ENCODE results near the gene RAD51B. TPM values are rescaled to one million over a fixed set of nuclear protein-coding genes. Genes with fewer than 3 reads are reported as not detected.
"Not testable (repeated sequence)": the region's sequence is repeated elsewhere in the genome, so short reads cannot be mapped to it uniquely, and the experiment has no call there.

RAD51B gene
- total and polyA plus RNA-seq, 8 donors = 1.8 to 30.7 (median 15.3) TPM

DNA sequence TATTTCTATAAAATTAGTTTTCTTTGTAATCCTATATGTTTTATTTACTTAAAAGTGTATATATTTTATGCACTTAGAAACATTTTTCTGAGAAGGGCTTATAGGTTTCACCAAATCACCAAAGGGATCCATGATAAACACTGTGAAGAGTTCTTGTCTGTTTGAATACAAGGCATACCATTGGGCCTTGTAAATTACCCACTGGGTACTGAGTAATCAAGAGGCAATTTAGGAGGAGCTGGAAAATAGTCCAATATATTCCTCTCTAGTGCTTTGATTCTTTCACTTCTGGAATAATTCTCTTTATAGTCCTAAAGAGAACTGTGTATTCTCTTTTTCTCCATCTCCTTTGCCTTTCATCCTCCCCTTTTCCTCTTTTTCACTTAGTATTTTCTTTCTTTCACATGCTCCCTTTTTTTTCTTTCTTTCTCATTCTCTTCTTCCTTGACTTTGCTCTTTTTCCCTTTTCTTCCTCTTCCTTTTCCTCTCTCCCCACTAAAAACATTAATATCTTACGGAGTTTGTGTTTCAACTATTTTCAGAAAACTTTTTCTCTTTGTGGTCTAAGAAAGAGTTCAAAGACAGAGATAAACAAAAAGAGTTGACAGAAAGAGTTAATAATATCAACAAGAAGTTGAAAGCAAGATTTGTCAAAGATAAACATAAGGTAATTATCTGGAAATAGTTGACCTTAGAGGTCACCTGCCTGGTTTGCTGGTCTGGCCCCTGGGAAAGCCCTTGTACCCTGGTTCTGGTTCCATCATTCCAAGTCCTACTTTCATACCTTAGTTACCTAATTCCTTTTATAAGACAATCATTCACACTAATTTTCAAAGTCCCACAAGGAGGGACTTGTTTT lies 435.3 kb downstream of the RAD51B start:
- H3K27ac ChIP-seq = peak overlapping the region in 1 of 5 donors; percentile 44
- no peak for DNase-seq
- TF ChIP-seq EP300 (IDR thresholded peaks at IDR 0.05) (no peak), POLR2AphosphoS5 (IDR thresholded peaks at IDR 0.05) (no peak), POLR2A (IDR thresholded peaks at IDR 0.05) (no peak)
- TF ChIP-seq, protein P1, sequence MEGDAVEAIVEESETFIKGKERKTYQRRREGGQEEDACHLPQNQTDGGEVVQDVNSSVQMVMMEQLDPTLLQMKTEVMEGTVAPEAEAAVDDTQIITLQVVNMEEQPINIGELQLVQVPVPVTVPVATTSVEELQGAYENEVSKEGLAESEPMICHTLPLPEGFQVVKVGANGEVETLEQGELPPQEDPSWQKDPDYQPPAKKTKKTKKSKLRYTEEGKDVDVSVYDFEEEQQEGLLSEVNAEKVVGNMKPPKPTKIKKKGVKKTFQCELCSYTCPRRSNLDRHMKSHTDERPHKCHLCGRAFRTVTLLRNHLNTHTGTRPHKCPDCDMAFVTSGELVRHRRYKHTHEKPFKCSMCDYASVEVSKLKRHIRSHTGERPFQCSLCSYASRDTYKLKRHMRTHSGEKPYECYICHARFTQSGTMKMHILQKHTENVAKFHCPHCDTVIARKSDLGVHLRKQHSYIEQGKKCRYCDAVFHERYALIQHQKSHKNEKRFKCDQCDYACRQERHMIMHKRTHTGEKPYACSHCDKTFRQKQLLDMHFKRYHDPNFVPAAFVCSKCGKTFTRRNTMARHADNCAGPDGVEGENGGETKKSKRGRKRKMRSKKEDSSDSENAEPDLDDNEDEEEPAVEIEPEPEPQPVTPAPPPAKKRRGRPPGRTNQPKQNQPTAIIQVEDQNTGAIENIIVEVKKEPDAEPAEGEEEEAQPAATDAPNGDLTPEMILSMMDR (IDR thresholded peaks at IDR 0.05) = no peak
- 81 to 94% (median 90%) methylated on average over 1 of the region's 1 CpG for WGBS, 5 donors
- no peaks in the 10 kb centered on the region for H3K9me3 ChIP-seq
- no peaks in the 10 kb centered on the region for H3K36me3 ChIP-seq
- no peaks in the 10 kb centered on the region for H3K27me3 ChIP-seq
- H3K4me3 ChIP-seq = no peak overlapping the region
- intact Hi-C loops (cut with DNase I; ENCODE audit: low total_unique reads) = no loop called here
- H3K4me1 ChIP-seq = peaks cover 14 to 53% (median 31%) of the 10 kb centered on the region in 4 donors

- H3K27me3 ChIP-seq = no peaks in the 10 kb centered on the region
- 35 to 61% (median 40%) methylated on average over 1 of the region's 1 CpG for WGBS, 5 donors
- no peaks in the 10 kb centered on the region for H3K9me3 ChIP-seq
- peak overlapping the region in 3 of 5 donors; percentile 36 to 44 (median 36) for H3K27ac ChIP-seq
- intact Hi-C loops (cut with DNase I; ENCODE audit: low total_unique reads) = no loop called here
- H3K4me3 ChIP-seq = no peak overlapping the region
- TF ChIP-seq EP300 (IDR thresholded peaks at IDR 0.05) = no peak
- no peak for TF ChIP-seq POLR2A (IDR thresholded peaks at IDR 0.05)
- TF ChIP-seq, protein P1 (IDR thresholded peaks at IDR 0.05) = no peak
- no peak for TF ChIP-seq POLR2AphosphoS5 (IDR thresholded peaks at IDR 0.05)
- DNase-seq = no peak
- peaks cover 6 to 45% (median 25%) of the 10 kb centered on the region in 4 donors for H3K4me1 ChIP-seq
- no peaks in the 10 kb centered on the region for H3K36me3 ChIP-seq
Observed at GRCh38 chr14:68255693-68256178, 436.2 kb downstream of the RAD51B start.

DNA sequence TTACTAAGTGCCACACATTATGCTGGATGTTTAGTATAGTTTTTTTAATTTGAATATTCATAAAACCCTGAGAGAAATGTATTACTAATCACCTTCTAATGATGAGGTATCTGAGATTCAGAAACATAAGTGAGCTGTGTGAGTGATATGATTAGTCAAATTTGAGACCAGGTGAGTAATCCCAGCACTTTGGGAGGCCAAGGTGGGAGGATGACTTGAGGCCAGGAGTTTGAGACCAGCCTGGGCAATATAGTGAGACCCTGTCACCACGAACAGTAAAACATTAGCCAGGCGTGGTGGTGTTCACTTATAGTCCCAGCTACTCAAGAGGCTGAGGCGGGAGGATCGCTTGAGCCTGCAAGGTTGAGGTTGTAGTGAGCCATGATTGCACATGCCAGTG lies 438.4 kb downstream of the RAD51B start:
- H3K36me3 ChIP-seq = no peaks in the 10 kb centered on the region
- TF ChIP-seq, protein P1 (IDR thresholded peaks at IDR 0.05) = no peak
- TF ChIP-seq POLR2AphosphoS5 (IDR thresholded peaks at IDR 0.05) (no peak), EP300 (IDR thresholded peaks at IDR 0.05) (no peak), POLR2A (IDR thresholded peaks at IDR 0.05) (no peak)
- H3K9me3 ChIP-seq = no peaks in the 10 kb centered on the region
- H3K27ac ChIP-seq = no peak overlapping the region
- no peak for DNase-seq
- H3K27me3 ChIP-seq = no peaks in the 10 kb centered on the region
- no peak overlapping the region for H3K4me3 ChIP-seq
- intact Hi-C loops (cut with DNase I; ENCODE audit: low total_unique reads) = no loop called here
- 94 to 99% (median 95%) methylated on average over 4 of the region's 4 CpGs for WGBS, 5 donors
- peaks cover 6 to 37% (median 22%) of the 10 kb centered on the region in 4 donors for H3K4me1 ChIP-seq

DNA sequence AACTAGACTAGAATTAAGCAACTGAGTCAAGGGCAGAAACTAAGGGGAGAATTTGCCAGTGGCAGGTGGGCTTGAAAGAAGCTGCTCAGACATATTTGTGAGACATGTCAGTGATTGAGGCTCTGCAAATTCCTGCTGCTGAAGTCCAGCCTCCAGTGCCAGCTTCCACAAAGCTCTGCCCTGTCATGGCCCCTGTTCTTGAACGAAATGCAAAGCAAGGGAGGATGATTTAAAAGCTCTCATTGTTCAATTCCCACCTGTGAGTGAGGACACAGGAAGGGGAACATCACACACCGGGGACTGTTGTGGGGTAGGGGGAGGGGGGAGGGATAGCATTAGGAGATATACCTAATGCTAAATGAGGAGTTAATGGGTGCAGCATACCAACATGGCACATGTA lies 439.4 kb downstream of the RAD51B start:
- 88 to 97% (median 91%) methylated on average over 2 of the region's 2 CpGs for WGBS, 5 donors
- H3K4me1 ChIP-seq = peaks cover 6 to 36% (median 20%) of the 10 kb centered on the region in 4 donors
- H3K4me3 ChIP-seq; H3K27ac ChIP-seq; intact Hi-C loops (cut with DNase I; ENCODE audit: low total_unique reads); H3K9me3 ChIP-seq; H3K36me3 ChIP-seq; H3K27me3 ChIP-seq; DNase-seq: not testable (repeated sequence)

DNA sequence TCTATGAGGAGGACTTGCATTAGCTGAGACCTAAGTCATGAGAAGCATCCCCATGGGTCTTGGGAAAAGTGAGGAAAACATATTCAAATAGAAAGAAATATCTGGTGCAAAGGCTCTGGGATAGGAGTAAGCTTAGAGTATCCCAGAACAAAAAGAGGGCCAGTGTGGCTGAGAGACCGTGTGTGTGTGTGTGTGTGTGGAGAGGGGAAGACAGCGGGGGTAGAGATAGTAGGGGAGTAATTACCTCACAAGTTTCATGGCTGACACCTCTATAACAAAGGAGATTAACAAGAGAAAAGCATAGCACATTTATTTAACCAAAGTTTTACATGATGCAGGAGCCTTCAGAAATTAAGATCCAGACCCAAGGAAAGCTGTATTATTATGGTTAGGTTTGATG lies 440.5 kb downstream of the RAD51B start:
- Histone ChIP-seq H3K9me3 (no peaks in the 10 kb centered on the region), H3K27me3 (no peaks in the 10 kb centered on the region), H3K36me3 (no peaks in the 10 kb centered on the region), H3K4me3 (no peak overlapping the region), H3K4me1 (peaks cover 6 to 25% (median 13%) of the 10 kb centered on the region in 4 donors), H3K27ac (peak overlapping the region in 1 of 5 donors; percentile 49)
- intact Hi-C loops (cut with DNase I; ENCODE audit: low total_unique reads) = no loop called here
- 60 to 95% (median 84%) methylated on average over 2 of the region's 2 CpGs for WGBS, 5 donors
- TF ChIP-seq, protein P1 (IDR thresholded peaks at IDR 0.05) = no peak
- no peak for TF ChIP-seq EP300 (IDR thresholded peaks at IDR 0.05)
- no peak for TF ChIP-seq POLR2AphosphoS5 (IDR thresholded peaks at IDR 0.05)
- no peak for TF ChIP-seq POLR2A (IDR thresholded peaks at IDR 0.05)
- no peak for DNase-seq
